NCI-H510A (cell line): Measurements from ENCODE around the gene NT5C.

ENCODE experiments used
- DNase-seq: peaks from one replicate; lab custom pipeline; 2025; lab: John Stamatoyannopoulos, UW

Gene NT5C

DNA sequence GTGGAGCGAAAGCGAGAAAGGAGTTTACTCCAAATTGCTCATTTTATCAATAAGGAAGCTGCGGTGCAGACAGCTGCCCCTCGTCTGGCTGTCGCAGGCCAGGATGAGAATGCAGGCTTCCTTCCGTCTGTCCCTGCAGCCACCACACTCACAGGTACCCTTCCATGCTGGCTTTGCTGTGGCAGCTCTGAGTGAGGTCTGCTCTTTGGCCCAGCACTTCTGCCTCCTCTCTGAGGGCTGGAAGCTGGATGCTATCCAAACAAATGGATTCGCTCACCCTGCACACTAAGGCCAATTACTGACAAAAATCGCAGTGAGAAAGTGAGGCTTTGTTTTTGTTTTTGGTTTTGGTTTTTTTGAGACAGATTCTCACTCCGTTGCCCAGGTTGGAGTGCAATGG lies 14.8 kb downstream of the NT5C start:
- no peak for DNase-seq

GRCh38 chr17:75115555-75115954 lies 16.0 kb downstream of the NT5C start:
- no peak for DNase-seq

DNA sequence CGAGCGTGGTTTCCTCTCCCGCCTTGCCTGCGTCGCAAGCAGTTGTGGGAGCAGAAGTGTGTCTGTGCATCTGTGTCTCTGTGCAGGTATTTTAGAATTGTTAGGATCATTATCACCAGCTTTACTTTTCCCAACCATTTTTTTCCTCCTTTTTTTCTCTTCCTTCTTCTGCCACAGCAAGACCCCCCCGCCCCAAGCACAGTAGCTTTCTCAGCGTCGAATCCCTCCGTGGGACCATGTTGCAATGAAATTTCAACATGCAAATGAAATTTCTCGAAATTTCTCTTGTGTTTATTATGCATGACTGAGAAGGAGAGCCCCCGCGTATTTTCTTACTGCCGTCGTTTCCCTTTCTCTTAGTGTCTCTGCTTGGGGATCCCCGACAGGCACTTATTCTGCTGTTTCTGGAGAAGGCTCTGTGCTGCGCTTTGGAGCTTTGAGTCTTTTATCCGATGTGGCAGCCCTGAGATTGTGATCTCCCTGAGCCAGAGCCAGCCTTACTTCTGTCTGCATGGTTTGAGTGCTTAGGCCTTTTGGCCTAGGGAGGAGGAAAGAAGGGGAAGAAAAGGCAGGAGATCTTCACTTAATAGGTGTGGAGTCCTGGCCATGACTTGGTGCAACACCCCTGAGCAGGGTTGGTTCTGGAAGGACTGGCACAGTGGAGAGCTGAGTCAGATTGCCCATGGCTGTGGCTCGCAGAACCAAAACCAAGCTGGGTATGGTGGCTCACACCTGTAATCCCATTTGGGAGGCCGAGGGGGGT lies 16.8 kb downstream of the NT5C start:
- DNase-seq = no peak

GRCh38 chr17:75113798-75114551 lies 17.6 kb downstream of the NT5C start:
- peak; percentile 57 for DNase-seq

DNA sequence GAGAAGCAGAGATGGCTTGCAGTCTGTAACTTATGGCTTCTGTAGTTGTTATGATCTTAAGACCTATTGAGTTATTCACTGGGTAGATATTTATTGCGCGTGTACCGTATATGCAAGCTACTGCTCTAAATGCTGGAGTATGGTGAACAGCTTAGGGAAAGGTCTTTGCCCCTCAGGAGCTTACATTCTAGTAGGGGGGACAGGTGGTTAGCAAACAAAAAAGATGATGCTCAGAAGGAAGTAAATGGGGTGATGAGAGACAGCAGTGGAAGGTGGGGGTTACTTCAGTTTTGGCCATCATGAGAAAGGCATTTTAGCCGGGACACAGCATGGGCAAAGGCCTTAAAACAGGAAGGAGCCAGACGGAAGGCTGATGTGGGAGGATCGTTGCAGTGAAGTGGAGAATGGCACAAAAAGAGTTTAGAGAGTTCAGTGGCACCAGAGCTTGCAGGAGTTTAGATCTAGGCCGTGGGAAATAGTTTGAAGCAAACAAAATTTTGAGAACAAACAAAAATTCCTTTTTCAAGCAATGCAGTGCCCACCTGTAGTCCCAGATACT lies 19.7 kb downstream of the NT5C start:
- DNase-seq = no peak

- DNase-seq = no peak
These were observed 21.2 kb downstream of the NT5C start for GRCh38 chr17:75110234-75110937.

- DNase-seq = peak; percentile 78
These were observed 21.9 kb downstream of the NT5C start, which contains the start of gene ARMC7 for GRCh38 chr17:75109407-75110233. TSS of gene ARMC7 (plus strand) at chr17:75109969. CDS start at chr17:75110289, 320 bp downstream.

DNA sequence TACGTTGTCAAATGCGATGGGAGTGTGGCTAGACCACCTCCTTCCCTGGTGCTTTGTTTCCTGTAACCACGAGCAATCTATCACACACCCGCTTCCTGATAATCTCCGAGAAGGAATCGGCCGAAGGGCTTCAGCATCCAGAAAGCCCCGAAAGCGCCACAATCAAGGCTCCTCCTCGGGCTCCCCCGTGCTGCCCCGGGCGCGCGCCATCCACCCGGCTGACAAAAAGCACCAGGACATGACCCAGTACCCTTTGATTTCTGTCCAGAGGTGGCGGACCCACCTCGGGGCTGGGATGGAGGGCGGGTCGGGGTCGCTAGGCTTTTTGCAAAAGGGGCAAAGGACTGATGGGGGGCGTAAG lies 22.5 kb downstream of the NT5C start:
- DNase-seq = no peak

DNA sequence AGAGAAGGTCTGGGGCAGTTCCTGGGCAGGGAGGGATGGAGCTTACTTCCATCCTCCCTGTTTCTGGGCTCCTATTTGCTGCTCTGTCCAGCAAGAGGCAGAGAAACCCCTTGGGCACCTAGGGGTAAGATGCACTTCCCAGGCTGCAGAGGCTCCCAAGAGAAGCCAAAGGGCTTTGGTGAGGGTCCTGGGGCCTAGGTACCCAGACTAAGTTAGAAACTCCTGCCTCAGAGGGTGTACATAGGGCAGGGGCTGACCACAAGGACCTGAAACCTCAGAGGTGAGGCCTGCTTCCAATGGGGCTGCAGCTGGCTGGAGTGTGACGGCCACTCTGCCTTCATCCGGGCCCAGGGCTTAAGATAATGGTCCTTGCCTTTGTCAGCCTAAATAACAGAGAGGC lies 23.3 kb downstream of the NT5C start:
- no peak for DNase-seq

DNA sequence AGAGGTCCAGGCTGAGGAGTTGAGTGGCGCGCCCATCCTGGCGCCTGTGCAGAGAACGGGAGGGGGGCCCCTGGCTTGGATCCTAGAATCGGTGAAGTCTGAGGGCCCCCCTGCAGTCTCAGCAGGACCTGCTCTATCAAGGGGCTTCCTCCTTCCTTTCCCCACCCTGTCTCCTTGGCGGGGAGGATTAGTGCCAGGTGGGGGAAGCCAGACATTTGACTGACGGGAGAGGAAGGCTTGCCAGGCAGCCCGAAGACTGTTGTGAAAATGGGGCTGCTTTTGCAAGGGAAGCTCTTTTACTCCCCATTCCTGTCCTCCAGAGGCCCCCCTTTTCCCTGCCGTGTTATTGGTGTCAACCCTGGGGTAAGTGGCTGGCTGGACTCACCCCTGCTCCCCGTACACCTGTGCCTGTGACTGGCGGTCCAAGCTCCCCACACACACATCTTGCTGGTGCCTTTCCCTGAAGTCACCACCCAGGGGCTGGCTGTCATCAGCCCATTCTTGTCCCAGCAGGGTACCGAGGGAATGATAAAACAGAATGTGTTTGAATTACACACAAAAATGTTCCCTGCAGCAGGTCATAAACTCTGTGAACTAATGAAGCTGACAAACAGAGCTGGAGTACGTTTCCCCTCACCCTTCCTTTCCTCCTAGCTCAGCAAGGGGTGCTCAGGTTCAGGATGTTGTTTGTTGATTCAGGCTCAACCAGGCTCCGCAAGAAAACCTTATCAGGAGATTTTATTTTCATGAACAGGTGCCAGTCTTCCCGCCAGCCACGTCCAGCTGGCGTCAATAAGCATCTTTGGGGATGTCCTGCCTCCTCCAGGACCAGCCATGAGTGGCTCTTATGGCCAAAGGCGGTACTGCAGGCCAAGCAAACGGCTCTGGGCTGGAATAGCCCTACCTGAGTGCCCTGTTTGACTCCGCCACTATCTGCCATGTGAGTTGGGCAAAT lies 26.1 kb downstream of the NT5C start:
- peak; percentile 55 for DNase-seq

GRCh38 chr17:75103601-75104554 lies 27.7 kb downstream of the NT5C start:
- no peak for DNase-seq

DNA sequence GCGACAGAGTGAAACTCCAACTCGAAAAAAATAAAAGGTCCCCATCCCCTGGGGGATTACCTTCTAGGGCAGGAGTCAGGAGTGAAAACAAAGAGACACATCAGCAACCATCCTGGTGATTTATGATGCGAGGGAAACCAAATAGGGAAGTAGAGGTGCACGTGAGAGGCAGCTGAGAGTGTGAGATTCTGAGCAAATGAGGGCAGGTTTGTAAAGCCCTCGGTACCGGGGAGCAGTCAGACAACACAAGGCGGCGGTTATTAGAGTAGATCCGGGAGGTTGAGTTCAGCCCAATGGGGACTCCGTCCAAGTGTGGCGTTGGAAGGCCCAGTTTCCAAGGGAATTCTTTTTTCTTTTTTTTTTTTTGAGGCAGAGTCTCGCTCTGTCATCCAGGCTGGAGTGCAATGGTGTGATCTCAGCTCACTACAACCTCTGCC lies 29.1 kb downstream of the NT5C start:
- DNase-seq = no peak

DNA sequence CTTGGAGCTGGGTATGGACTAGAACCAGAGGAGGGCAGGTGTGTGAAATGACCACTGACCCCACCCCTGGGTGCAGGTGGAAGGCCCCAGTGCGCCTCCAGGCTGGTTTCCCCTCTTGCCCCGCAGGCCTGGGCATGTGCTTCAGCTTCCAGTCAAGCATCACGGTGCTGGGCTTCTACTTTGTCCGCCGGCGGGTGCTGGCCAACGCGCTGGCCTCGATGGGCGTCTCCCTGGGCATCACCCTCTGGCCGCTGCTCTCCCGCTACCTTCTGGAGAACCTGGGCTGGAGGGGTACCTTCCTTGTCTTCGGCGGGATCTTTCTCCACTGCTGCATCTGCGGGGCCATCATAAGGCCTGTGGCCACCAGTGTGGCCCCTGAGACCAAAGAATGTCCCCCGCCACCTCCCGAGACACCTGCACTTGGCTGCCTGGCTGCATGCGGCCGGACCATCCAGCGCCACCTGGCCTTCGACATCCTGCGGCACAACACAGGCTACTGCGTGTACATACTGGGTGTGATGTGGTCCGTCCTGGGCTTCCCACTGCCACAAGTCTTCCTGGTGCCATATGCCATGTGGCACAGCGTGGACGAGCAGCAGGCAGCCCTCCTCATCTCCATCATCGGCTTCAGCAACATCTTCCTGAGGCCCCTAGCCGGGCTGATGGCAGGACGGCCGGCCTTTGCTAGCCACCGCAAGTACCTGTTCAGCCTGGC lies 31.5 kb downstream of the NT5C start:
- no peak for DNase-seq

GRCh38 chr17:75098861-75099260 lies 32.7 kb downstream of the NT5C start:
- DNase-seq = no peak

- DNase-seq = no peak
These were observed 33.7 kb downstream of the NT5C start for GRCh38 chr17:75097865-75098264.

GRCh38 chr17:75096082-75096625 lies 35.4 kb downstream of the NT5C start:
- DNase-seq = no peak

DNA sequence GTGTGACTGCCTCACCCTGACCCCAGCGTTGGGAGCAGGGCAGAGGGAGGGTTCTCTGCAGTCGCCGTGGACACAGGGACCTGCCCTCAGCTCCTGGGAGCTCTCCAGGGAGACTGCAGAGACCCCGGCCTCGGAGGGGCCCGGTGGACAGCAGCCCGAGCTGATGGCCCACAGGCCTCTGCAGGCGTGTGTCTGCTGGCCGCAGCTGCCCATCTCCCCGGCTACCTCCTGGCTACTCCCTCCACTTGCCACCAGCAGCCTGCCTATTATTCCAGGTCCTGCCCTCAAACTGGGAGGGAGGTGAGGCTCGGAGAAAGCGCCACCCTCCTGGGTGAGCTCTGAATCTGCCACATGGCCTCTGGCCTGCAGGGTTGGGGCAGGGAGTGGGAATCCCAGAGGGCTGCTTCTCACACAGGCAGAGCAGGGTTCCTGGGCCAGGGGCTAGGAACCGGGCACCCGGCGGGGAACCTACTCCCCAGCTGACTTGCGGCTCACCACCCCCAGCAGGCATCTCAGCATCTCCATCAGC lies 36.6 kb downstream of the NT5C start:
- no peak for DNase-seq

- DNase-seq = no peak
These were observed 37.9 kb downstream of the NT5C start for GRCh38 chr17:75093548-75094158.
